Lung (tissue), 12 donors: ENCODE data around the gene TBCK. TPM values are rescaled to one million over a fixed set of nuclear protein-coding genes. Genes with fewer than 3 reads are reported as not detected.

Experiments used
- ATAC-seq: fragments of 200-7000 bp; cut with Tn5 transposase; one replicate; pipeline ENCODE4 v1.9.1; 2020; ENCODE audit warnings: moderate number of reproducible peaks; ENCODE audit not compliant: insufficient read depth, low FRiP score
- DNase-seq, 3 donors: peaks; one replicate each; pipeline ENCODE4 v3.0.0-alpha.2; 2013 to 2017
- H3K27ac ChIP-seq, 2 donors: one replicate each; pipeline ENCODE4 v1.5.1; 2013; ENCODE audit warnings: mild to moderate bottlenecking in 2 of 2, moderate library complexity in 2 of 2, control low read depth in 1 of 2, inconsistent platforms in 1 of 2, low read depth in 1 of 2, low read length in 1 of 2
- H3K27me3 ChIP-seq, 3 donors: one replicate each; pipeline ENCODE4 v1.5.1; 2013; ENCODE audit warnings: low read length in 2 of 3; ENCODE audit not compliant: control insufficient read depth in 3 of 3, insufficient read depth in 3 of 3
- H3K36me3 ChIP-seq, 4 donors: one replicate each; pipeline ENCODE4 v1.5.1; 2013; ENCODE audit warnings: low read length in 4 of 4, mild to moderate bottlenecking in 1 of 4, moderate library complexity in 1 of 4; ENCODE audit not compliant: control insufficient read depth in 4 of 4, insufficient read depth in 4 of 4
- H3K4me1 ChIP-seq, 5 donors: one replicate each; pipeline ENCODE4 v1.5.1; 2013; ENCODE audit warnings: low read length in 5 of 5, mild to moderate bottlenecking in 2 of 5, moderate library complexity in 1 of 5; ENCODE audit not compliant: control insufficient read depth in 5 of 5, insufficient read depth in 5 of 5
- H3K4me3 ChIP-seq: one replicate; pipeline ENCODE4 v1.5.1; 2013; ENCODE audit warnings: mild to moderate bottlenecking, control low read depth, moderate library complexity
- H3K9ac ChIP-seq, 2 donors: one replicate each; pipeline ENCODE4 v1.5.1; 2013; ENCODE audit warnings: low read length in 2 of 2, control low read depth in 1 of 2; ENCODE audit not compliant: insufficient read depth in 1 of 2
- H3K9me3 ChIP-seq, 4 donors: one replicate each; pipeline ENCODE4 v1.5.1; 2013; ENCODE audit warnings: low read length in 3 of 4, mild to moderate bottlenecking in 1 of 4, moderate library complexity in 1 of 4; ENCODE audit not compliant: control insufficient read depth in 4 of 4, insufficient read depth in 3 of 4
- CTCF ChIP-seq: IDR thresholded peaks from 2 replicates; pipeline ENCODE4 v1.5.1; 2012; ENCODE audit warnings: mild to moderate bottlenecking; ENCODE audit errors: control extremely low read depth, extremely low read depth
- WGBS, 2 donors: extraction: QIAGEN DNeasy Blood & Tissue Kit; methylation state at CpG; one replicate each; pipeline ENCODE4 v1.1.7; 2013; 5-methylcytosine and 5-hydroxymethylcytosine counted together
- polyA plus RNA-seq, 2 donors: library from polyadenylated mRNA; stranded (reverse); fragments of 200-250 nt; gene quantifications; one replicate each; pipeline ENCODE4 v1.2.1, GENCODE V29; 2013
- total RNA-seq, 2 donors: library from RNA; depleted of rRNA in 1 of 2; stranded (reverse); fragments of >200 nt in 1 of 2; gene quantifications; one replicate each; pipeline ENCODE4 v1.2.1, GENCODE V29; 2014 to 2021
- donor health status: control.
- donor health status: control.
- donor health status: Bipolar disorder and iron deficiency.
- donor health status: healthy.
- donor health status: DM: yes; HTN: yes; CAD: no.

TBCK gene
- total and polyA plus RNA-seq, 4 donors, result 6.7 to 71.2 (median 18.6) TPM

- DNase-seq, result no peak
- ATAC-seq, result no peak
- Histone ChIP-seq H3K4me1 (no peaks in the 10 kb centered on the region), H3K9me3 (peaks cover 0 to 3% (median 0%) of the 10 kb centered on the region in 4 donors), H3K36me3 (peaks cover 12 to 39% (median 35%) of the 10 kb centered on the region in 4 donors), H3K27ac (no peak overlapping the region), H3K27me3 (no peaks in the 10 kb centered on the region), H3K9ac (no peak overlapping the region), H3K4me3 (no peak overlapping the region)
- WGBS, 2 donors, result 98 to 100% methylated on average over 3 of the region's 3 CpGs
- no peak for TF ChIP-seq CTCF
Measured at GRCh38 chr4:106338671-106339070, 22.7 kb upstream of the TBCK start.

GRCh38 chr4:106337916-106338315 lies 21.9 kb upstream of the TBCK start:
- Histone ChIP-seq H3K36me3 (peaks cover 12 to 44% (median 37%) of the 10 kb centered on the region in 4 donors), H3K9me3 (peaks cover 0 to 3% (median 0%) of the 10 kb centered on the region in 4 donors), H3K9ac (no peak overlapping the region), H3K4me1 (no peaks in the 10 kb centered on the region), H3K27ac (no peak overlapping the region), H3K4me3 (no peak overlapping the region), H3K27me3 (no peaks in the 10 kb centered on the region)
- no peak for ATAC-seq
- no peak for TF ChIP-seq CTCF
- DNase-seq, result no peak

GRCh38 chr4:106336618-106337017 lies 20.6 kb upstream of the TBCK start:
- peaks cover 13 to 50% (median 37%) of the 10 kb centered on the region in 4 donors for H3K36me3 ChIP-seq
- H3K27me3 ChIP-seq, result no peaks in the 10 kb centered on the region
- peaks cover 0 to 3% (median 0%) of the 10 kb centered on the region in 4 donors for H3K9me3 ChIP-seq
- H3K4me3 ChIP-seq, result no peak overlapping the region
- WGBS, 2 donors, result 96 to 97% methylated on average over 3 of the region's 3 CpGs
- no peaks in the 10 kb centered on the region for H3K4me1 ChIP-seq
- H3K27ac ChIP-seq, result no peak overlapping the region
- no peak for TF ChIP-seq CTCF
- no peak overlapping the region for H3K9ac ChIP-seq
- DNase-seq (no peak), ATAC-seq (no peak)
